GM12892 (cell line): ENCODE measurements around the gene ZDHHC1.

ENCODE experiments used
- POLR2A ChIP-seq: IDR thresholded peaks from 2 replicates; pipeline ENCODE4 v1.6.1; 2011; ENCODE audit warnings: low read depth, low read length, control low read depth
- POLR2AphosphoS5 ChIP-seq: IDR thresholded peaks from 2 replicates; pipeline ENCODE4 v1.6.1; 2011; ENCODE audit warnings: low read depth, low read length, control low read depth
- TAF1 ChIP-seq: IDR thresholded peaks from 2 replicates; pipeline ENCODE4 v1.6.1; 2011; ENCODE audit warnings: low read depth, mild to moderate bottlenecking, control low read depth, low read length, borderline replicate concordance

- TF ChIP-seq POLR2A: no peak
- no peak for TF ChIP-seq TAF1
- TF ChIP-seq POLR2AphosphoS5: no peak
These were observed 27.0 kb upstream of the ZDHHC1 start for GRCh38 chr16:67443265-67443664.
